ENCODE results near the gene TRABD.

Gene TRABD

DNA sequence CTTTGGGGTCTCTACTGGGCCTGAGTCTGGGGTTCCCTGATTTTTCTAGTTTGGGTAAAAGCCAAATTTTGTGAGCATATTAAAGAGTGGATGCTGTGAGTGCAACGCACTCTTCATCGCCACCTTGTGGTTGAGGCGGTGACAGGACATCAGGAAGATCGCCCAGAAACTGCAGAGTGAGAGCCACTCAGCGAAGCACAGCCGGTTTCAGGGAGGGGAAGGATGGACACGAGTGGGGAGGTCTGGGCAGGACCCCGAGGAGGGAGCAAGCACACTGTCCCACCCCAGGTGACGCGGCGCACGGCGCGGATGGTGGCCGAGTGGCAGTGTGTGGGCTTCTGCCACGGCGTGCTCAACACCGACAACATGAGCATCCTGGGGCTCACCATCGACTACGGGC, 24.2 kb downstream of the TRABD start:
- Histone ChIP-seq H3K27me3 (ENCODE audit: control insufficient read depth in 1 of 2, insufficient read depth in 1 of 2, low read length in 2 of 2) (no peaks in the 10 kb centered on the region), H3K36me3 (ENCODE audit: control insufficient read depth in 1 of 2, insufficient read depth in 2 of 2, low read depth in 1 of 2, low read length in 2 of 2) (peaks cover 72 to 73% of the 10 kb centered on the region in 2 experiments), H3K14ac (ENCODE audit: low read length in 2 of 2) (no peak overlapping the region), H2BK15ac (ENCODE audit: low read depth, poor library complexity, severe bottlenecking) (no peak overlapping the region), H4K8ac (ENCODE audit: low read length) (no peak overlapping the region), H3K79me1 (replicated peaks; ENCODE audit: low read length, poor library complexity, severe bottlenecking) (peaks cover 33% of the 10 kb centered on the region), H2BK120ac (ENCODE audit: low read depth, low read length) (no peak overlapping the region), H2BK5ac (ENCODE audit: low read depth, low read length, poor library complexity, severe bottlenecking) (no peak overlapping the region), H3K18ac (ENCODE audit: low read depth in 1 of 2, low read length in 2 of 2) (no peak overlapping the region), H3K4me3 (ENCODE audit: insufficient read depth in 1 of 2, low read depth in 1 of 2, low read length in 2 of 2) (no peak overlapping the region), H3K9me3 (ENCODE audit: control insufficient read depth, low read length) (no peaks in the 10 kb centered on the region), H2AK5ac (ENCODE audit: low read length, severe bottlenecking) (no peak overlapping the region), H3K23ac (ENCODE audit: low read length in 2 of 2) (no peak overlapping the region), H3K4me2 (ENCODE audit: low read length, poor library complexity, severe bottlenecking) (no peak overlapping the region), H3K4me1 (ENCODE audit: control insufficient read depth, insufficient read depth, low read depth, low read length) (peaks cover 11% of the 10 kb centered on the region), H3K9ac (ENCODE audit: low read length) (no peak overlapping the region), H3K27ac (ENCODE audit: low read length, poor library complexity, severe bottlenecking) (no peak overlapping the region), H2AFZ (ENCODE audit: low read depth, low read length) (no peak overlapping the region), H3K4ac (ENCODE audit: low read depth in 1 of 2, low read length in 2 of 2) (no peak overlapping the region), H4K91ac (ENCODE audit: low read length) (no peak overlapping the region), H2BK12ac (ENCODE audit: low read length in 2 of 2) (no peak overlapping the region)
- DNase-seq: peak; percentile 67
- WGBS: 68% methylated on average over 20 of the region's 20 CpGs

DNA sequence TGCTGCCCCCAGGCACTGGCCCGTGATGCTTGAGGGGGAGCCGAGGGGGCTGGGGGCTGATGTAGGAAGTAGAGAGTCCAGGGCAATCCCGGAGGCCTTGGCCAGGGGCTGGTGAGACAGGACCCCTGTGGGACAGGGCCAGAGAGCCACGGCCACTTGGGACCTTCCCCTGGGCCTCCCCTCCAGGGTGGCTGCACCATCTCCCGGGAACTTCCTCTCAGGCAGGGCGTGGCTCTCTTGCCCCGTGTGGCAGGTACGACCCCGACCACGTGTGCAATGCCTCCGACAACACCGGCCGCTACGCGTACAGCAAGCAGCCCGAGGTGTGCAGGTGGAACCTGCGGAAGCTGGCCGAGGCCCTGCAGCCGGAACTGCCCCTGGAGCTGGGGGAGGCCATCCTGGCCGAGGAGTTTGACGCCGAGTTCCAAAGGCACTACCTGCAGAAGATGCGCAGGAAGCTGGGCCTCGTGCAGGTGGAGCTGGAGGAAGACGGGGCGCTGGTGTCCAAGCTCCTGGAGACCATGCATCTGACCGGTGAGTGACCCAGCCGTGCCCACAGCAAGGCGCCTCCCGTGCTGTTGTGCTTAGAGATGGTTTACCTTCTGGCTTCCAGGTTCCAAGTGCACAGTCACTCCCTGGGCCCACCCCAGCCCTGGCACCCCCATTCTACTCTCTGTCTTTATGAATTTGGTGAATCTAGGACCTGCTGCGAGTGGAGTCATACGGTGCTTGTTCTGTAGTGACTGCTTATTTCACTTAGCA, 24.8 kb downstream of the TRABD start:
- H3K23ac ChIP-seq (ENCODE audit: low read length in 2 of 2): no peak overlapping the region
- H2BK15ac ChIP-seq (ENCODE audit: low read depth, poor library complexity, severe bottlenecking): no peak overlapping the region

DNA sequence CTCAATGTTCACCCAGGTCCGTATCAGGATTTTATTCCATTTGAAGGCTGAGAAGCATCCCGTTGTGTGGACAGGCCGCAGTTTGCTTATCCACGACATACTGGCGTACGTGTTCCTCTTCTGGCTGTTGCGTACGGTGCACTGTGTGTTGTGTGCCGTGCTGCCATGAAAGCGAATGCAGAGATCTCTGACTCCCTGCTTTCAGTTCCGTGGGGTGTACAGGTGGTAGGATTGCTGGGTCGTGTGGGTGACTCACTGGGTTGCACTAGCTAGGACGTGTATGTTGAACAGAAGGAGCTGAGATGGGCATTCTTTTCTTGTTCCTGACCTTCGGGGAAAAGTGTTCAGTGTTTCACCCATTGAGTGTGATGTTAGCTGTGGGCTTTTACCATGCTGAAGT, 25.4 kb downstream of the TRABD start:
- peaks cover 29% of the 10 kb centered on the region for H3K79me1 ChIP-seq (replicated peaks; ENCODE audit: low read length, poor library complexity, severe bottlenecking)
- H3K14ac ChIP-seq (ENCODE audit: low read length in 2 of 2): no peak overlapping the region
- no peak overlapping the region for H2BK5ac ChIP-seq (ENCODE audit: low read depth, low read length, poor library complexity, severe bottlenecking)
- no peaks in the 10 kb centered on the region for H3K27me3 ChIP-seq (ENCODE audit: control insufficient read depth in 1 of 2, insufficient read depth in 1 of 2, low read length in 2 of 2)
- peaks cover 8% of the 10 kb centered on the region for H3K4me1 ChIP-seq (ENCODE audit: control insufficient read depth, insufficient read depth, low read depth, low read length)
- no peak overlapping the region for H2BK15ac ChIP-seq (ENCODE audit: low read depth, poor library complexity, severe bottlenecking)
- no peak overlapping the region for H3K4ac ChIP-seq (ENCODE audit: low read depth in 1 of 2, low read length in 2 of 2)
- no peak for DNase-seq
- no peak overlapping the region for H3K4me2 ChIP-seq (ENCODE audit: low read length, poor library complexity, severe bottlenecking)
- no peak overlapping the region for H2AK5ac ChIP-seq (ENCODE audit: low read length, severe bottlenecking)
- H2AFZ ChIP-seq (ENCODE audit: low read depth, low read length): no peak overlapping the region
- H3K27ac ChIP-seq (ENCODE audit: low read length, poor library complexity, severe bottlenecking): no peak overlapping the region
- H3K9ac ChIP-seq (ENCODE audit: low read length): no peak overlapping the region
- H4K8ac ChIP-seq (ENCODE audit: low read length): no peak overlapping the region
- H3K9me3 ChIP-seq (ENCODE audit: control insufficient read depth, low read length): no peaks in the 10 kb centered on the region
- H3K23ac ChIP-seq (ENCODE audit: low read length in 2 of 2): no peak overlapping the region
- no peak overlapping the region for H2BK120ac ChIP-seq (ENCODE audit: low read depth, low read length)
- H2BK12ac ChIP-seq (ENCODE audit: low read length in 2 of 2): no peak overlapping the region
- H3K4me3 ChIP-seq (ENCODE audit: insufficient read depth in 1 of 2, low read depth in 1 of 2, low read length in 2 of 2): no peak overlapping the region
- peaks cover 78 to 81% of the 10 kb centered on the region in 2 experiments for H3K36me3 ChIP-seq (ENCODE audit: control insufficient read depth in 1 of 2, insufficient read depth in 2 of 2, low read depth in 1 of 2, low read length in 2 of 2)
- no peak overlapping the region for H3K18ac ChIP-seq (ENCODE audit: low read depth in 1 of 2, low read length in 2 of 2)
- H4K91ac ChIP-seq (ENCODE audit: low read length): no peak overlapping the region
- 94% methylated on average over 13 of the region's 14 CpGs for WGBS

More for the DNA sequence above, 24.8 kb downstream of the TRABD start:
- Histone ChIP-seq H2AK5ac (ENCODE audit: low read length, severe bottlenecking) (no peak overlapping the region), H2AFZ (ENCODE audit: low read depth, low read length) (no peak overlapping the region), H4K91ac (ENCODE audit: low read length) (no peak overlapping the region), H2BK12ac (ENCODE audit: low read length in 2 of 2) (no peak overlapping the region), H3K27ac (ENCODE audit: low read length, poor library complexity, severe bottlenecking) (no peak overlapping the region), H3K9ac (ENCODE audit: low read length) (no peak overlapping the region), H3K4me3 (ENCODE audit: insufficient read depth in 1 of 2, low read depth in 1 of 2, low read length in 2 of 2) (no peak overlapping the region), H2BK5ac (ENCODE audit: low read depth, low read length, poor library complexity, severe bottlenecking) (no peak overlapping the region), H3K4ac (ENCODE audit: low read depth in 1 of 2, low read length in 2 of 2) (no peak overlapping the region), H3K18ac (ENCODE audit: low read depth in 1 of 2, low read length in 2 of 2) (no peak overlapping the region), H3K9me3 (ENCODE audit: control insufficient read depth, low read length) (no peaks in the 10 kb centered on the region), H3K79me1 (replicated peaks; ENCODE audit: low read length, poor library complexity, severe bottlenecking) (peaks cover 31% of the 10 kb centered on the region), H3K14ac (ENCODE audit: low read length in 2 of 2) (no peak overlapping the region), H3K4me1 (ENCODE audit: control insufficient read depth, insufficient read depth, low read depth, low read length) (peaks cover 11% of the 10 kb centered on the region), H3K4me2 (ENCODE audit: low read length, poor library complexity, severe bottlenecking) (no peak overlapping the region), H3K36me3 (ENCODE audit: control insufficient read depth in 1 of 2, insufficient read depth in 2 of 2, low read depth in 1 of 2, low read length in 2 of 2) (peaks cover 76 to 78% of the 10 kb centered on the region in 2 experiments), H4K8ac (ENCODE audit: low read length) (no peak overlapping the region), H3K27me3 (ENCODE audit: control insufficient read depth in 1 of 2, insufficient read depth in 1 of 2, low read length in 2 of 2) (no peaks in the 10 kb centered on the region), H2BK120ac (ENCODE audit: low read depth, low read length) (no peak overlapping the region)
- 97% methylated on average over 30 of the region's 32 CpGs for WGBS
- no peak for DNase-seq

DNA sequence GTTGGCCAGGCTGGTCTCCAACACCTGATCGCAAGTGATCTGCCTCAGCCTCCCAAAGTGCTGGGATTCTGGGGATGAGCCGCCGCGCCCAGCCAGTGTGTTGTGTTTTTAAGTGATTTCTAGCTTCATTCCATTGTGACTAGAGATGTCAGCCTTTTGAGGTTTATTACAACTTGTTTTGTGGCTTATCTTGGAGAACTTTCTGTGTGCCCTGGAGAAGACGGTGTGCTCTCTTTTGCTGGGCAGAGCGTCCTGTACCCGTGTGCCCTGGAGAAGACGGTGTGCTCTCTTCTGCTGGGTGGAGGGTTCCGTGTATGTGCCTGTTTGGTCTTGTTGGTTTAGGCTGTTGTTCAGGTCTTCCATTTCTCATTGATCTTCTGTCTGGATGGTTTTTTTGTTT, 27.6 kb downstream of the TRABD start:
- Histone ChIP-seq H3K18ac (ENCODE audit: low read depth in 1 of 2, low read length in 2 of 2) (no peak overlapping the region), H3K4ac (ENCODE audit: low read depth in 1 of 2, low read length in 2 of 2) (no peak overlapping the region), H2BK120ac (ENCODE audit: low read depth, low read length) (no peak overlapping the region), H2AK5ac (ENCODE audit: low read length, severe bottlenecking) (no peak overlapping the region), H2BK5ac (ENCODE audit: low read depth, low read length, poor library complexity, severe bottlenecking) (no peak overlapping the region), H3K9me3 (ENCODE audit: control insufficient read depth, low read length) (no peaks in the 10 kb centered on the region), H2BK12ac (ENCODE audit: low read length in 2 of 2) (no peak overlapping the region), H3K14ac (ENCODE audit: low read length in 2 of 2) (no peak overlapping the region), H3K27me3 (ENCODE audit: control insufficient read depth in 1 of 2, insufficient read depth in 1 of 2, low read length in 2 of 2) (no peaks in the 10 kb centered on the region), H4K8ac (ENCODE audit: low read length) (no peak overlapping the region), H3K27ac (ENCODE audit: low read length, poor library complexity, severe bottlenecking) (no peak overlapping the region), H4K91ac (ENCODE audit: low read length) (no peak overlapping the region), H3K4me3 (ENCODE audit: insufficient read depth in 1 of 2, low read depth in 1 of 2, low read length in 2 of 2) (no peak overlapping the region), H2BK15ac (ENCODE audit: low read depth, poor library complexity, severe bottlenecking) (no peak overlapping the region), H3K79me1 (replicated peaks; ENCODE audit: low read length, poor library complexity, severe bottlenecking) (peaks cover 29% of the 10 kb centered on the region), H3K4me2 (ENCODE audit: low read length, poor library complexity, severe bottlenecking) (no peak overlapping the region), H3K36me3 (ENCODE audit: control insufficient read depth in 1 of 2, insufficient read depth in 2 of 2, low read depth in 1 of 2, low read length in 2 of 2) (peaks cover 80 to 84% of the 10 kb centered on the region in 2 experiments), H3K4me1 (ENCODE audit: control insufficient read depth, insufficient read depth, low read depth, low read length) (no peaks in the 10 kb centered on the region), H3K9ac (ENCODE audit: low read length) (no peak overlapping the region), H3K23ac (ENCODE audit: low read length in 2 of 2) (no peak overlapping the region), H2AFZ (ENCODE audit: low read depth, low read length) (no peak overlapping the region)
- 96% methylated on average over 8 of the region's 9 CpGs for whole genome bisulfite sequencing
- no peak for DNase-seq

Data from mesenchymal stem cell (in vitro differentiated cells and primary cell).